Measurements from ENCODE around the gene ABCA2.

- no peak for TF ChIP-seq CTCF (IDR thresholded peaks at IDR 0.05; ENCODE audit: insufficient read depth, low read depth, low read length)
- TF ChIP-seq EZH2 (IDR thresholded peaks at IDR 0.05; ENCODE audit: insufficient read depth, low read length): peak; percentile 71
Observed at GRCh38 chr9:137053944-137054931, 26.2 kb upstream of the ABCA2 start, which contains the start of gene ENTPD2.
